ENCODE results near the gene IYD.

IYD gene

DNA sequence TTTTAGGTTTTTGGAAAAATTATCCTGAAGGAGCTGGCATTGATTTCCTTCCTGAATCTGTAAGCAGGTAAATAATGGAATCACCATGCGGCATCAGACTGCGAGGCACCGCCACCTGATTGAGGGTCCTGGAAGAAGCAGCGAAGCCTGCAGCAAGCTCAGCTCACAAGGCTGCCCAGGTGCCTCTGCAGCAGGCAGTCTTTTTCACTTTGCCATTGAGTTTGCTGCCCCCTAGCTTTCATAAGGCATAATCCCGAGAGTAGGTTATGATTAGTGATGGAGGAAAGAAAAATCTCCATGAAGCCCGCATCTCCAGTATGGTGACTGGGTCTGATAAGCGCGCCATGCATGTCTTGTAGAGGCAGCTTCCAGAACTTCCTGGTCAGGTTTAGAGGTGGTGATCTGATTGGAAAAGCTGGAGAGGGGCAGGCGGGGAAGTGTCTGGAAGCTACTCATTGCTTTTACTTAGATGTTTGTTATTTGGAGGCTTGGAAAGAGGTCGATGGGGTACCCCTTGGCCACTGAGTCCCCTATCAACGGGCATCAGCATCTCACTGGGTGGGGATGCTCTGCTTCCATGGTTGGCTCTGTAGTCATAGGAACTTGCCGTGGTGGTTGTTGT, 26.7 kb downstream of the IYD start:
- DNase-seq (ENCODE audit: low spot score), result peak; percentile 70

DNA sequence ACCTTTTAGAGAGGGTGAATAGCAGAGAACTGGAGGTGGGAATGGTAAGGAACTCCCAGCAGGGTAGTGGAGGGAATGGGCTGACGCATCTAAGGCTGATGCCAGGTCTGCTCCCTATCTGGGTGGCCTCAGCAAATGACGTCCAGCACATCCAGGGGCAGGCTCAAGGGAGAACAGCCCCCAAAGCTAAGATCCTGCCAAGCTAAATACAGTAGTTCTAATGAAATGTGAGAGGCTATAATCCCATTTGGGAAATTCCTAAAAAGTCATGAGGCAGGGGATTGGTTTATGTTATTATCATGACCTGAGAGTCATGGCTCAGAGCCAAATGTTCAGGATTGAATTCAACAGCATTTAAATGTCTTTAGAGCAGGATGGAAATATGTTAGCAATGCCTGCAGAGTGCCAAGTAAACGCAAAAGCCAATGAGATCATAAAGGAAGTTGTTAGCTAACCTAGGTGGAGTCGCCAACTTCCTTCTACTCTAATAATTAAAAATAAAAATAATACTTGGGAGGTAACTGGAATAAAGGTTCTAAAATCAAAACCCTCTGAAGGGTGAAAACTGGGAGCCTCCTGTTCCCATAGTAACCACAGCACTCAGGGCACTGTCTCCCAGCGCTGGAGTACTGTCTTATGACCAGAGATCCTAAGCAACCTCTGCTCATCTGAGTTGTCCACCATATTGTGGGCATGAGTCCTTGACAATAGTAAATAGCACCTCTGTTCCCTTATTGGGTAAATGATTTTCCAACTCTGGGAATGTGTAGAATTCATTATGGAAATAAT, 34.8 kb downstream of the IYD start:
- peak; percentile 33 for DNase-seq (ENCODE audit: low spot score)

DNA sequence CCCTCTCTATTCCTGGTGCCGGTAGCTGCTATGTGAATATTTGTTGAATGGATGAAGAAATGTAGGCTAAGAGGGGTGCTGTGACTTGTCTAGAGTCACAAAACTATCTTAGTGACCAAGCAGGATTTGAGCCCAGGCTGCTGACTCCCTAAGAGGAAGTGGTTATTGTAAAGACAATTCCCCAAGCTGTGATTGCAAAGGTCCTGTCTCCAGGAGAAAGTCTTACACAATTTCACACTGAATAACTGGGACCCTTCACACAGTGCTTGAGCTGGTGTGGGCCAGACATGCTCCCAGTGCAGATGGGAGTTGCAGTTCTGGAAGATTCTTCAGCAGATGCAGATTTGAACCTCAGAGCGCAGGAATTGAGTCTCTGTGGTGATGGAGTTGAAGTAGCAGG, 38.1 kb downstream of the IYD start:
- DNase-seq (ENCODE audit: low spot score), result no peak

GRCh38 chr6:150408842-150409241, 40.0 kb downstream of the IYD start:
- DNase-seq (ENCODE audit: low spot score), result no peak

- DNase-seq (ENCODE audit: low spot score), result no peak
Measured at GRCh38 chr6:150409576-150410066, 40.8 kb downstream of the IYD start.

- DNase-seq (ENCODE audit: low spot score), result no peak
Measured at GRCh38 chr6:150410399-150410798, 41.6 kb downstream of the IYD start.

DNA sequence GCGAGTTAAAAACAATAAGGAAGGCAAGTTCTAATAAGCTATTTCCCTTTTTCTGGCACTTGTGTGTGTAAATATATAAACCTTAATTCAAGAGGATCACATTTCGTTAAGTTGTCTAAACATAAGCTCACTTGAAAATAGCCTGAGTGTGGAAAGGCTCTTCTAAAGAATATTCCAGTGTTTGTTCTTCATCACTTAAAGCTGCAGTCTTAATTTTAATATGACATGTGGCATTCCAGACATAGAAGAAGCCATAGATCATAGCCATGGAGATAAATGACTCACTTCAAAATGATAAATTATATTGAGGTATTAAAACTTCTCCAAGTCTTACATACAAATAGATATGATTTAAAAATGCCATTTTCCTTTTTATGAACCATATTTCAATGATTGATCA, 42.1 kb downstream of the IYD start:
- DNase-seq (ENCODE audit: low spot score), result no peak

DNA sequence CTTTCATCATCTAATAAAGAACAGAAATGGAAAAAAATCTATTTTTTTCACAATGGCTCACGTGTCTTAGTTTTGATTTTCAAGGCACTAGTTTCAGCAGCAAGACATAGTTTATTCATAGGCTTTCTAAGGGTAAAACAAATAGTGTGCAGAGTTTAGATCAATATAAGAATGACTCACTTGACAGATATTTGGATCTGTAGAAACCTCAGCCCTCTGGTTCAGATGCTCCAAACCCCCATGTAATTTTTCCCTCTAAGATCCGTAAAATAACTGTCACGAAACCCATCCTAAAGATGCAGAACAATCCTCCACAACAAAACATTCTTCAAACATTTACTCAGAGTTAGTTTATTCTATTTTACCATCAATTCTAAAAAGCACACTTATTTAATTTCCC, 43.4 kb downstream of the IYD start:
- DNase-seq (ENCODE audit: low spot score), result no peak

DNA sequence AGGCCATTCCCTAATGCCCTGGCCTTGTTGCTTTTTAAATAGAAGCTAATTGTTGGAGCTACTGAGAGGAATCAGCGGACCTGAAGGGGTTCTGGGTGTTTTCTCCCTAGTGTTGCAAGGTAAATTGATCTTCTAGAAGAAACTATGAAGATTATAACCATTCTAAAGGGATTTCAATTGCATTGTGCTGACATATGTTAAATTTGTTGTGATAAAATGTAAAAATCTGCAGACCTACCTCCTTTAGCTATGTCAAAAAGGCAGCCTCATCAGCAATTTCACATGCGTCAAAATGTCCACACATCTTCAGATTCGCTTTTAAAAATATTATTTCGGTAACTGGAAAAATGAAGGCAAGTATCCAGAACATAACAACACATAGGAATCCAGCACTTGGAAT, 44.4 kb downstream of the IYD start:
- DNase-seq (ENCODE audit: low spot score), result no peak

DNA sequence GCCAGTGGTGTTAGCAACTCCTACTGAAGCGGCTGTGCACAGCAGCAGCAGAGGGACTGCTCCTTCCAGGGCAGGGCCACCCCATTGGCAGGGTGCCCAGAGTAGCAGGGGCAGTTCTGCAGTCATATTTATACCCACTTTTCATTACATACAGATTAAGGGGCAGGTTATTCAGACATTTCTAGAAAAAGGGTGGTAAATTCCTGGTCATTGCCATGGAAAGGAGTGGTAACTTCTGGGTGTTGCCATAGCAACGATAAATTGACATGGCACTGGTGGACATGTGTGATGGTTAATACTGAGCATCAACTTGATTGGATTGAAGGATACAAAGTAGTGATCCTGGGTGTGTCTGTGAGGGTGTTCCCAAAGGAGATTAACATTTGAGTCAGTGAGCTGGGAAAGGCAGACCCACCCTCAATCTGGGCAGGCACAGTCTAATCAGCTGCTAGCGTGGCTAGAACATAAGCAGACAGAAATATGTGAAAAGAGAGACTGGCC, 45.0 kb downstream of the IYD start:
- DNase-seq (ENCODE audit: low spot score), result no peak

- no peak for DNase-seq (ENCODE audit: low spot score)
Measured at GRCh38 chr6:150416128-150416527, 47.3 kb downstream of the IYD start.

- no peak for DNase-seq (ENCODE audit: low spot score)
Measured at GRCh38 chr6:150417250-150417649, 48.4 kb downstream of the IYD start.

DNA sequence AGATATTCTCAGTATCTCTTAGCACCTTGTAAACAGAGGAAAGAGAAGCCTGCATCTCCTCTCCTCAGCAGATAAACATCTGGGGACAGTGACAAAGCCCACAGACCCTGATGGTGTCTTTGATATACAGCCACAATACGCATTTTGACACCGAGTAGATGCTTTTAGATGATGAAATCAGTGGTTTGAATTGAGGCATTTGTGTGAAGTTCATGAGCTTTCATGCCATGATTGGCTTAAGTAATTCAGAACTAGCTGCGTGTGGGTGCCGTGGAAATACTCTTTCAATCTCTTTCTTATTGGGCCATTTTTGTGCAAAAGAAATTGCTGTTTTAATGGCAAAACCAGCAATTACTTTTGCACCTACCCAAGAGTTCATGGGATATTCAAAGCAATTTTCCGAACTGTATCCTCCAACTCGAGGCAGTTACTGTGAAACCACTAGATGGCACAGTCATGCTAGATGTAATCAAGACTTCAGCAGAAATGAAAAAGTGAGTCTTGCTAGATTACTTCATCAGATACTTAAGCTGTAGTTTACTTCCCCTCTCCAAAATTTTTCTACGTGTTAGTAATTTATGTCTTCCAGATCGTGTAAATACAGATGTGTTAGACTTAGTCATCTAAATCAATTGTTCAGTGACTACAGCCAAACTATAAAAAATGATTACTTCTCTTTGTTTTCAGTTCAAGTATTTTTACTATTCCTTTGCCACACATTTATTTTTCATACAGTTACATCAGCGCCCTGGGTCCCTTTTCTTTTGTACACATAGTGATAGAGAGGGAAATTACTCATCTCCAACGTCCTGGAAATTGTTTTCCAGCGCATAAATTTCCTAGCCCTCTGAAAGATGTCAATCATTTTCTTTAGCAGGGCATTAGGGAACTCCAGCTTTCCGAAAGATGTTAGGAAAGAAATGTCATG, 49.4 kb downstream of the IYD start:
- peak; percentile 85 for DNase-seq (ENCODE audit: low spot score)

DNA sequence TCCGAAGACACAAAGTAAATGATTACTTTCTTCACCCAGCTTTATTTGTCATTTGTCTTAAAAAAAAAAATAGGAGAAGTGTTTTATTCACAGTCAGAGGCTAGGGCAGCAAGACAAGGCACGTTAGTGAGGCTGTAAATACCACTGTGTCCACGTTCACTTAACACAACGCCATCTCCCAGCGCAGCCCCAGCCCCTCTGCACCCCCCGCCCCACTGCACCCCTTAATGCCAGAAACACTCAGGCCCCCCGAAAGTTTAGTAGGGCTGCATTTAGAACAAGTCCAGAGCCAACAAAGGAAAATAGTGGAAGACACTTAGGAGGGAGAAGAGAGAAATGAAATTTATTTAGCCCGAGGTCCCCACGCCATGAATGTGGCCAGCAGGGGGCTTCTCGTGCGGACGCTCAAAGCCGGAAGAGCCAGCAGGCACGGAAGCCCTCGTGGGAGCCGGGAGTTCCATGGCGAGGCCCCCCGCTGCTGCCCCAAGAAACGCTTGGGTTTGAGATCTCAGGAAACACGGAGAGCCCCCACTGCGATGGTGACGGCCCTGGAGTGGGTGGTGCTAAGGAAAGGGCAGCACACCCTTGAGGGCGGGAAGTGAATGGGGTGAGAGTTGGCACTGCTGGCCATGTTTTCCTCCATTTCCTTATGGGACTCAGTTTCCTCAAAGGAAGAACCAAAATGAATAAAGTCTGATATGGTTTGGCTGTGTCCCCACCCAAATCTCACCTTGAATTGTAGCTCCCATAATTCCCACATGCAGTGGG, 50.2 kb downstream of the IYD start:
- DNase-seq (ENCODE audit: low spot score), result peak; percentile 60

DNA sequence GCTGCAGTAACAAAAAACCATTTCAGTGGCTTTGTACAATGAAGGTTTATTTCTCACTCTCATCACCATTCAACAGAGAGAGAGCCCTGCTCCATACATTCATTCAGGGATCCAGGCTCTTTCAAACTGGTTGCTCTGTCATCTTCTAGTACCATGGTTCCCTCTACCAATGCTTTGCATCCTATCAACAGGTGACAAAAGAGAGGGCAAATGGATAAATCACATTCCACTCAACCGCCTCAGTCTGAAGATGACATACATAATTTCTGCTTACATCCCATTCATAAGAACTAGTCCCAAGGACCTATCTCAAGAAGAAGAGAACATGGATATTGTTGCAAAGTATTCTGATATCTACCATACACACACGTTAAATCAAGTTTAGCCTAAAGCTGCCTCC, 51.6 kb downstream of the IYD start:
- no peak for DNase-seq (ENCODE audit: low spot score)

- no peak for DNase-seq (ENCODE audit: low spot score)
Measured at GRCh38 chr6:150420926-150421325, 52.1 kb downstream of the IYD start.

DNA sequence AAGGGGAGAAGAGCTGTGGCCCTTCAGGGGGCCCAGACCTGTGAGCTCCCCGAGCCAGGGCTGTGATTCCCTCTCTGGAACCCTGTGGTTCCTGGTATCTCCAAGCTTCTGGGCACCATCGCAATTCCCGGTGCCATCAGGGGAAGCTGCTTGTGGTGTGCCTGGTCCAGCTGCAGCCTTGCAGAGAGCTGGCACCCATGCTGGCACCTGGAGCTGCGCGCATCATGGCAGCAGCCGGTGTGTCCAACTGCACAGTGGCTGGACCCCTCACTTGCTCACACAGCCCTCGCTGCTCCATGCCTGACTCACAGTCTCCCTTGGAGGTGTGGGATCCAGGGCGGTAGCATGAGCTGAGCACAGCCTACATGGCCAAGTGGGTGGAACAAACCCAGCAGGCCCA, 56.7 kb downstream of the IYD start:
- DNase-seq (ENCODE audit: low spot score), result no peak

- DNase-seq (ENCODE audit: low spot score), result no peak
Measured at GRCh38 chr6:150426198-150426597, 57.4 kb downstream of the IYD start.

- DNase-seq (ENCODE audit: low spot score), result no peak
Measured at GRCh38 chr6:150427037-150427602, 58.3 kb downstream of the IYD start.

- DNase-seq (ENCODE audit: low spot score), result no peak
Measured at GRCh38 chr6:150427843-150428242, 59.0 kb downstream of the IYD start.

DNA sequence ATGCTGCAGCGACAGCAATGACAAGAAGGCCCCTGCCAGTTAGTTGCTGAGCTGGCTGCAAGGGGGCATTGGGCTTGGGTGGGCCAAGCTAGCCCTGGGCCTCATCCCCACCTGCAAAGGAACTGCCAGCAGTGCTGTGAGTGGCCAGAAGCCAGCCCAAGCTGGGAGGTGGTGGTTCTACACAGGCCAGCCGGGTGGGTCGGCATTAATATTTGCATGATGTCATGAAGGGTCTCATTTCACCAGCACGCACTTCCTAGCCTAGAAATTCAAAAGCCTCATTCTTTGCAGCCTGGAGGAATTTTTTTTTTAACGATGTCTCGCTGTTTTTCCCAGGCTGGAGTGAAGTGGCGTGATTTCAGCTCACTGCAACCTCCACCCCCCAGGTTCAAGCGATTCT, 62.0 kb downstream of the IYD start:
- DNase-seq (ENCODE audit: low spot score), result no peak

Measured in AG08395 (cell line).